ENCODE results near the gene STPG4. TPM values are rescaled to one million over a fixed set of nuclear protein-coding genes. Genes with fewer than 3 reads are reported as not detected.

Gene STPG4
- total and polyA plus RNA-seq, 4 experiments from 2014 or later = 0.58 to 0.72 TPM; not detected in 2

DNA sequence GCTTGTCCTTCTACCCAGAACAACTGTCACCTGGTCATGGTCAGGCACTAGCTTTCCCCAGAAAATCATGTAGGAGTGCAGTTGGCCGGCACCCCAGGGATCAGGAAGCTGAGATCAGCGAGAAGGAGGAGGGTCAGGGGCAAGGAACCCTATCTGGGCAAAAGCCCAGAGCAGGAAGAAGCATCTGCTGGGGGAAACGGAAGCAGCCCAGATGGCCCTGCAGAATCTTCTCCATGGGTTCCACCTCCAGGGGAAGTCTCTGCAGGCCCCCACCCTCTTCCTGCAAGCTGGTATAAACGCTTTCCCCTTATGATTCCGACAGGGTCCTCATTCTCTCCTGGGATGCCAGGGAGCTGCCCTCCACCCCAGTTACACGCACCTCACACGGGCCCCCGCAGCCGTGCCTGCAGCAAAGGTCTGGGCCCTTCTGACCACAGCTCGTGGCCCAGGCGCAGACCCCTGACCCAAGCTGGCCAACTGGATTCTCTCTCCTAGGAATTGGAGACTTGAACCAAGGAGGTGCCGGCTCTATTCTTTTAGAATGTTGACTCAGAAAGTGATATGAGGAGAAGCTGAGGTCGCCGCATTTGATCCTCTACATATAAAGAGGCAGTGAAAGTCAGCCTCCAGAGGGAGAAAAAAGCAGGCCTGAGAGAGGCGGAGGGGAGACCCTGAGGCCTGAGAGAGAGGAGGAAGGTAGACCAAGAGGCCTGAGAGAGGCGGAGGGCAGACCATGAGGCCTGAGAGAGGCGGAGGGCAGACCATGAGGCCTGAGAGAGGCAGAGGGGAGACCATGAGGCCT lies 71.0 kb downstream of the STPG4 start:
- H3K4me1 Mint-ChIP-seq = peaks cover 0 to 4% (median 2%) of the 10 kb centered on the region in 4 donors
- no peak overlapping the region for H3K4me3 ChIP-seq (ENCODE audit: low read length in 2 of 2)
- intact Hi-C loops (cut with micrococcal nuclease) = no loop called here
- H3K4me3 Mint-ChIP-seq = no peak overlapping the region
- H3K9me3 ChIP-seq (ENCODE audit: control insufficient read depth in 1 of 2, low read length in 2 of 2) = no peaks in the 10 kb centered on the region
- H3K36me3 ChIP-seq (ENCODE audit: insufficient read depth, low read length) = no peaks in the 10 kb centered on the region
- no peaks in the 10 kb centered on the region for H3K36me3 Mint-ChIP-seq
- no peaks in the 10 kb centered on the region for H3K27me3 ChIP-seq (ENCODE audit: insufficient read depth, low read length)
- no peak overlapping the region for H3K27ac ChIP-seq (ENCODE audit: low read depth, low read length)
- peak overlapping the region in 1 of 7 donors; percentile 46 for H3K27ac Mint-ChIP-seq
- H3K9me3 Mint-ChIP-seq = no peaks in the 10 kb centered on the region
- H3K4me1 ChIP-seq (ENCODE audit: insufficient read depth, low read length) = no peaks in the 10 kb centered on the region
- no peak for DNase-seq
- CTCF ChIA-PET (ENCODE audit: partially characterized antibody) = no interaction called here
- H3K27me3 Mint-ChIP-seq = peaks cover 2% of the 10 kb centered on the region in 2 donors
- POLR2A ChIA-PET (ENCODE audit: partially characterized antibody) = no interaction called here

GRCh38 chr2:47083485-47083884 lies 71.6 kb downstream of the STPG4 start:
- no peaks in the 10 kb centered on the region for H3K36me3 ChIP-seq (ENCODE audit: insufficient read depth, low read length)
- no peaks in the 10 kb centered on the region for H3K27me3 ChIP-seq (ENCODE audit: insufficient read depth, low read length)
- no peaks in the 10 kb centered on the region for H3K36me3 Mint-ChIP-seq
- H3K27ac Mint-ChIP-seq = no peak overlapping the region
- POLR2A ChIA-PET (ENCODE audit: partially characterized antibody) = no interaction called here
- no peaks in the 10 kb centered on the region for H3K4me1 ChIP-seq (ENCODE audit: insufficient read depth, low read length)
- H3K9me3 ChIP-seq (ENCODE audit: control insufficient read depth in 1 of 2, low read length in 2 of 2) = no peaks in the 10 kb centered on the region
- no peak overlapping the region for H3K4me3 ChIP-seq (ENCODE audit: low read length in 2 of 2)
- CTCF ChIA-PET (ENCODE audit: partially characterized antibody) = no interaction called here
- H3K9me3 Mint-ChIP-seq = no peaks in the 10 kb centered on the region
- no peak for DNase-seq
- peaks cover 0 to 5% (median 3%) of the 10 kb centered on the region in 4 donors for H3K4me1 Mint-ChIP-seq
- H3K27ac ChIP-seq (ENCODE audit: low read depth, low read length) = no peak overlapping the region
- intact Hi-C loops (cut with micrococcal nuclease) = no loop called here
- H3K27me3 Mint-ChIP-seq = peaks cover 2% of the 10 kb centered on the region in 2 donors
- H3K4me3 Mint-ChIP-seq = no peak overlapping the region

DNA sequence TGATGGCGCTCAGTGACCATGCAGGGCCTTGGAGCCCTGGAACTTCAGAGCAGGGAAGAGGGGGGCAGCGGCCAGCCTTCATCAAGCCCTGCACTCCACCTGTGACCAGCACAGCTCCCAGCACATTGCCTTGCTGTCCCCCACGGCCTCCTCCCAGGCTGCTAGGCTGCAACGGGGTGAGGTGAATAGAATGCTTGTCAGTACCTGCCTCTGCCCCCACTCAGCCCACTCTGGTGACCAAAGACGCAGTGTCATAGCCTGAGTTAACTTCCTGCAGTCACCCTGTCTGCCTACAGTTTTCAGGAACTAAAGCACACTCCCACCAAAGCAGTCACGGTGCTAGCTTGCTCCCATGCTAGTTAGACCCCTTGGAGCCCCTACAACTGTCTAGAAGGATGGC lies 72.1 kb downstream of the STPG4 start:
- Histone ChIP-seq H3K36me3 (ENCODE audit: insufficient read depth, low read length) (no peaks in the 10 kb centered on the region), H3K27me3 (ENCODE audit: insufficient read depth, low read length) (no peaks in the 10 kb centered on the region), H3K9me3 (ENCODE audit: control insufficient read depth in 1 of 2, low read length in 2 of 2) (no peaks in the 10 kb centered on the region), H3K4me1 (ENCODE audit: insufficient read depth, low read length) (no peaks in the 10 kb centered on the region), H3K4me3 (ENCODE audit: low read length in 2 of 2) (no peak overlapping the region), H3K27ac (ENCODE audit: low read depth, low read length) (no peak overlapping the region)
- Mint-ChIP-seq H3K27ac (peak overlapping the region in 1 of 7 donors; percentile 41), H3K27me3 (peaks cover 2% of the 10 kb centered on the region in 2 donors), H3K4me3 (no peak overlapping the region), H3K4me1 (peaks cover 0 to 5% (median 3%) of the 10 kb centered on the region in 4 donors), H3K9me3 (peaks cover 0 to 2% (median 0%) of the 10 kb centered on the region in 8 donors), H3K36me3 (no peaks in the 10 kb centered on the region)
- no peak for DNase-seq
- CTCF ChIA-PET (ENCODE audit: partially characterized antibody) = no interaction called here
- intact Hi-C loops (cut with micrococcal nuclease) = no loop called here
- POLR2A ChIA-PET (ENCODE audit: partially characterized antibody) = no interaction called here

- ChIA-PET CTCF (ENCODE audit: partially characterized antibody) (no interaction called here), POLR2A (ENCODE audit: partially characterized antibody) (no interaction called here)
- no peak overlapping the region for H3K4me3 Mint-ChIP-seq
- H3K4me1 Mint-ChIP-seq = peaks cover 0 to 5% (median 3%) of the 10 kb centered on the region in 4 donors
- intact Hi-C loops (cut with micrococcal nuclease) = no loop called here
- peaks cover 0 to 8% of the 10 kb centered on the region in 2 donors for H3K36me3 Mint-ChIP-seq
- no peak for DNase-seq
- Histone ChIP-seq H3K4me1 (ENCODE audit: insufficient read depth, low read length) (no peaks in the 10 kb centered on the region), H3K4me3 (ENCODE audit: low read length in 2 of 2) (no peak overlapping the region), H3K27ac (ENCODE audit: low read depth, low read length) (no peak overlapping the region), H3K36me3 (ENCODE audit: insufficient read depth, low read length) (no peaks in the 10 kb centered on the region), H3K9me3 (ENCODE audit: control insufficient read depth in 1 of 2, low read length in 2 of 2) (no peaks in the 10 kb centered on the region), H3K27me3 (ENCODE audit: insufficient read depth, low read length) (no peaks in the 10 kb centered on the region)
- peaks cover 0 to 2% of the 10 kb centered on the region in 2 donors for H3K27me3 Mint-ChIP-seq
- peak overlapping the region in 1 of 7 donors; percentile 24 for H3K27ac Mint-ChIP-seq
- peaks cover 0 to 2% (median 0%) of the 10 kb centered on the region in 8 donors for H3K9me3 Mint-ChIP-seq
Measured at GRCh38 chr2:47080888-47081301, 74.2 kb downstream of the STPG4 start.

DNA sequence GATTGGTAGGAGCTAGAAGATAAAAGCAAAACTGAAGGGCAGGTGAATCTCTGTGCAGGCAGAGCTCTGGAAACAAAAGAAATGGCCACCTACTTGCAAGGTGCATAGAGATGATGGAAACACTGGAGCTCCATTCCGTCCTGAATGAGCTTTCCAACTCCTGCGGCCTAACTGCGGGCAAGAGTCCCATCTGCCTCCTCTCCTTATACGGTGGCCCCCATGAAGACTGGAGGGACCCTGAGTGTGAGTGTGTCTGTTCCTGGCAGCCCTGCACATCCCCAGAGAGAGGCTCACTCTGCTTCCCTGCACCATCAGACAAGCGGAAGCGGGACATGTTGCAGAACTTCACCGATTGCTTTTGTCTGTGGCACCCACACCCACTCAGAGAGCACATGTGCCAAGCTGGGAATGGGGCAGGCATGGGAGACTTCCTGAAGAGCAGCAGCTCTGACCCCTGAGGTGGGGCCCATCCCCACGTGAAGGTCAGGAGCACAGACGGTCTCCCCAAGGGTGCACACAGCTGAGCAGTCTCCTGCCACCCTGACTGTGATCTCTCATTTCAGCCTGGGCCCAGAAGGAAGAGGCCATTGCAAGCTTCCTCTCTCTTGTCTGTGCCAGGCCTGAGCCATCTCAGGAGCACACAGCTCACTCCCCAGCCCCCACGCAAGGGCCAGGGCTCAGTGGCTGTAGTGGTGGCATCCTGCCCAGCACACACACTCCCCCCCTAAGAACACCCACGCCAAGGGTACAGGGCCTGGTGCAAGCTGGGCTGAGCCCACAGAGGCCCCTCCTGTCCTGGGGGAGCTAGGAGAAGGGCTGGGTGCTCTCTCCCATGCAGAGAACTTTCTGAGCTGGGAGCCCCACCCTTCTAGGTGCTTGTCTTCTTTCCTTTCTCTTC lies 75.3 kb downstream of the STPG4 start:
- Histone ChIP-seq H3K9me3 (ENCODE audit: control insufficient read depth in 1 of 2, low read length in 2 of 2) (no peaks in the 10 kb centered on the region), H3K4me1 (ENCODE audit: insufficient read depth, low read length) (no peaks in the 10 kb centered on the region), H3K27me3 (ENCODE audit: insufficient read depth, low read length) (no peaks in the 10 kb centered on the region), H3K4me3 (ENCODE audit: low read length in 2 of 2) (no peak overlapping the region), H3K36me3 (ENCODE audit: insufficient read depth, low read length) (no peaks in the 10 kb centered on the region), H3K27ac (ENCODE audit: low read depth, low read length) (no peak overlapping the region)
- Mint-ChIP-seq H3K36me3 (peaks cover 4 to 8% of the 10 kb centered on the region in 2 donors), H3K27ac (peak overlapping the region in 2 of 7 donors; percentile 42 to 65), H3K4me1 (peaks cover 0 to 5% (median 3%) of the 10 kb centered on the region in 4 donors), H3K9me3 (peaks cover 0 to 2% (median 0%) of the 10 kb centered on the region in 8 donors), H3K4me3 (no peak overlapping the region), H3K27me3 (peaks cover 0 to 2% of the 10 kb centered on the region in 2 donors)
- no peak for DNase-seq
- intact Hi-C loops (cut with micrococcal nuclease) = no loop called here
- CTCF ChIA-PET (ENCODE audit: partially characterized antibody) = no interaction called here
- POLR2A ChIA-PET (ENCODE audit: partially characterized antibody) = interaction anchor here (0.7 kb wide), 1 partner anchor 10 kb away, joined by 3 read pairs; no protein-coding TSS in a partner anchor

DNA sequence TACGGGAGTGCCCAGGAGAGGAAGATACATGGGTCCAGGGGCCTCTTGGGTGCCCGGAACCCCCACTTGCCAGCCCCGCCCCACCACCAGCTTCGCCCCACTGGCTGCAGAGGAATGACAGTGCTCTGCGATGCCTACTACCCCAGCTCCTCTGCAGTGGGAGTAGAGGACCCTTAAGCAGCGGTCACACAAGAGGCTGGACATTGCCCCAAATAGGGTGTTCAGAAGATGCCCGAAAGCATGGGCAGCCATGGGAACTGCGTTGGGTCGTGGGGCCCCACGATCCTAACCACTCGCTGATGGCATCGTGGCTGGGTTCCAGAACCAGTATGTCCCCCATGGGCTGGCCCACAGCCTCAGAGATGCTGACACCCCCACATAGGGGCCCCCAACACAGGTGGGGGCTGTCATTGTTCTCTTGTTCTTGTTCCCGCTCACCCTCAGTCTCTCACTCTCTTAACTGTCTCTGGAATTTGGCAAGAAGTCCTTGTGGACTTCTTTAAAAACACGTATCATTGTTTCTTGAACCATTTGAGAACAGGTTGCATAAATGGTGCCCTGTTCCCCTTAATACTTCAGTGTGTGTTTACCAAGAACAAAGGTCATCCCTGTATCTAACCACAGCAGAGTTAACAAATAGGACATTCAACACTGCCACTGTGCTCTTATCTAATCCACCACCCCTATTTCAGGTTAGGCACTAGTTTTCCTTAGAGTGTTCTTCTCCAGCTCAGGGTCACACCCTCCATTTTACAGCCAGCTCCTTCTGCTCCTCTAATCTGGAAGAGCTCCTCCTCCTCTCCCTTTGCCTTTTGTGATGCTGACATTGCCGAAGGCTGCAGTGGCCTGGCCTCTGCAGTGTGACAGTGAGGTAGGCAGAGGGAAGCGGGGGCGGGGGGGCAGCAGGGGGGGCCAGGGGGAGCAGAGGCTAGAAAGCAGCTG lies 76.3 kb downstream of the STPG4 start:
- H3K27ac ChIP-seq (ENCODE audit: low read depth, low read length) = no peak overlapping the region
- H3K4me1 ChIP-seq (ENCODE audit: insufficient read depth, low read length) = no peaks in the 10 kb centered on the region
- Mint-ChIP-seq H3K9me3 (peaks cover 0 to 2% (median 0%) of the 10 kb centered on the region in 8 donors), H3K27ac (peak overlapping the region in 2 of 7 donors; percentile 44 to 65), H3K36me3 (peaks cover 8 to 13% of the 10 kb centered on the region in 2 donors), H3K4me1 (peaks cover 0 to 5% (median 3%) of the 10 kb centered on the region in 4 donors), H3K27me3 (no peaks in the 10 kb centered on the region), H3K4me3 (no peak overlapping the region)
- ChIA-PET POLR2A (ENCODE audit: partially characterized antibody) (no interaction called here), CTCF (ENCODE audit: partially characterized antibody) (no interaction called here)
- no peak overlapping the region for H3K4me3 ChIP-seq (ENCODE audit: low read length in 2 of 2)
- intact Hi-C loops (cut with micrococcal nuclease) = no loop called here
- H3K27me3 ChIP-seq (ENCODE audit: insufficient read depth, low read length) = no peaks in the 10 kb centered on the region
- DNase-seq = no peak
- no peaks in the 10 kb centered on the region for H3K36me3 ChIP-seq (ENCODE audit: insufficient read depth, low read length)
- H3K9me3 ChIP-seq (ENCODE audit: control insufficient read depth in 1 of 2, low read length in 2 of 2) = no peaks in the 10 kb centered on the region
